Retina (tissue), 1 donor: Measurements from ENCODE around the gene GSTA4.
"Not testable (repeated sequence)": the region's sequence is repeated elsewhere in the genome, so short reads cannot be mapped to it uniquely, and the experiment has no call there.

Experiments
- DNase-seq: peaks from one replicate; pipeline ENCODE4 v3.0.0-alpha.2; 2016

Gene GSTA4

DNA sequence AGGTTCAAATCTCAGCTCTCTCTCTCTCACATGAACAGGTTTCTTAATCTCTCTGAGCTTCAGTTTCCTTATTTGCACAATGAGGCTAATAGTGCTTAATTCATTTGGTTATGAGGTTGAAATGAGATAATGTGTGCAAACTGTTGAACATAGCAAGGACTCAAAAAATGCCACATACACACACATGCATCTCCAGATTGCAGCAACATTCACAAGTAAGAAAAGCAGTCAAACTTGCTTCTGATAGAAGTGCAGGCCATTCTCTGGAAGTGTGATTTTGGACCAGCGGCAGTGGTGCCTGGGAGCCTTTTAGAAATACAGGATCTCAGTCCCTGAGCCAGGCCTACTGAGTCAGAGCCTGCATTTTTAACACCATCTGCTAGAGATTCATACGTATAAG, 25.7 kb downstream of the GSTA4 start:
- no peak for DNase-seq

DNA sequence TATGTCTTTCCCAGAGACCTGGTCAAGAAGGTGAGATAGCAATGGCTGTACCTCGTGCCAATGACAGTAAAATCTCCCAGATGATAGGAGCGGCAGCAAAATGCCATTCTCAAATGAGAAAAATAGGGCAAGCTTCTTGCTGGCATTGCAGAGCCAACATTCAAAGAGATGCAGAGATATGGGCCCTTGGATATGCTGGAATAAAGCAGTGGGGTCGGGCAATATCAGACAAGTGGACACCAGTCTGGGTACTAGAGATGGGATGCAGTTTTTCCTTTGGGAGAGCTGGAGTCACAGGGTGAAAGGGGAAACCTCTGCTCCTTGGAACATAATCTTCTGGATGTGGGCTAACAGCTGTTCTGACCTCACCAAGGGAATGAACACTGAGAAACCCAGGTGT, 29.0 kb downstream of the GSTA4 start:
- DNase-seq: no peak

DNA sequence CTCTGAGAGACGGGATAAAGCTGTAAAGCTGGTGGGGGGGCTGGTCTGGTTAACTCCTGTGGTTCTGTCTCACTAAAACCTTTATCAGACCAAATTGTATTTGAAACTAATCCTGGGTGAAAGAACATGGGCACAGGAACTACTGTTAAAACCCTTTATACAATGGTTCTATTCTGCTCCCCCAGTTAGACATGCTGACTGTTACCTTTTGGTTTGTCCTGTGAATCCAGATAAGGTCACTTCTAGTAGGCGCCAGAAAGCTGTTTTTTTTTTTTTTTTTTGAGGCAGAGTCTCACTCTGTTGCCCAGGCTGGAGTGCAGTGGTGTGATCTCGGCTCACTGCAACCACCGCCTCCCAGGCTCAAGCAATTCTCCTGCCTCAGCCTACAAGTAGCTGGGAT, 29.7 kb downstream of the GSTA4 start:
- DNase-seq: no peak

DNA sequence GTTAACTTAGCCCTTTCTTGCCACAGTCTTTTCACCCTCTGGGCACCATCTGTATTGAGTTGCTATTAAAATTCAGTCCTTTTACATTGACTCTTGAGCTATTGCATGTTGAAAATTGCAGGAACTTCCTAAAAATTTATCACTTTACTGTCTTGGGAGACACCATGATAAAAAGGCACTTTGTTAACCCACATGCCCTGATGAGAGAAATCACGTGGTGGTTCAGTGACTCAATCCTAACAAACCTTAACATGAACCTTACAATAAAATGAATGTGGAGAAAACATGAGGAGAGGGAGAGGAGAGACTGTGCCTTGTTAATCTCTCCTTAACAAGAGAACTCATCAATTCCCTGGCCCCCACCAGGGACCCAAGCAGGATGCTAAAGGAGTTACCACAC, 30.8 kb downstream of the GSTA4 start:
- no peak for DNase-seq

DNA sequence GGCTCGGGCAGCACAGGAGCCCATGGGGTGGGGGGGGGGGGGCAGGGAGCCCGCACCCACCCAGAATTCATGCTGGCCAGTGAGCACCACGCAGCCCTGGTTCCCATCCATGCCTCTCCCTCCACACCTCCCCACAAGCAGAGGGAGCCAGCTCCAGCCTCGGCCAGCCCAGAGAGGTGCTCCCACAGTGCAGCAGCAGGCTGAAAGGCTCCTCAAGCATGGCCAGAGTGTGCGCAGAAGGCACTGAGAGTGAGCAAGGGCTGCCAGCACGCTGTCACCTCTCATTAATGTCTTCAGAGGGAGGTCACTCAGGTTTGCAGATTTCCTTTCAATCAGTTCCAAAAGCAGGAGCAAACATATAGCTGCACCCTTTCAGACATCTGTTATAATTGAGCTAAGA, 32.4 kb downstream of the GSTA4 start:
- no peak for DNase-seq

DNA sequence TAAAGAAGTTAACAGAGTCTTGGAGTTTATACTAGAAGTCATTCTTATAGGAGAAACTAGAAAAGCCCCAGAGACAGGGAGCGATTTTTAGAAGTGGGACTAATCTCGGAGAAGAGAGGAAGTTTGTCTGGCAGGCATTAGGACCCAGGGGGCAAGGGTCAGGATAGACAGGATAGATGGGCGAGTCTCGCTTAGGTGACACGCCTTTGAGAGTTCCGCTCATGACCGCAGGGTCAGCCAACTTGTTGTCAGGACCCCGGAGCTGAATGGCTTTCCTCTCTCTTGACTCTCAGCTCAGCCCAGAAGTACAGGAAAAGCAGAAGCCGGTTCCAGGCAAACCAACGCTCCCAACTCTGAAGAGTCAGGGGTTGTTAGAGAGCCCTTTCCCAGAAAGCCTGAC, 34.1 kb downstream of the GSTA4 start:
- DNase-seq: not testable (repeated sequence)

DNA sequence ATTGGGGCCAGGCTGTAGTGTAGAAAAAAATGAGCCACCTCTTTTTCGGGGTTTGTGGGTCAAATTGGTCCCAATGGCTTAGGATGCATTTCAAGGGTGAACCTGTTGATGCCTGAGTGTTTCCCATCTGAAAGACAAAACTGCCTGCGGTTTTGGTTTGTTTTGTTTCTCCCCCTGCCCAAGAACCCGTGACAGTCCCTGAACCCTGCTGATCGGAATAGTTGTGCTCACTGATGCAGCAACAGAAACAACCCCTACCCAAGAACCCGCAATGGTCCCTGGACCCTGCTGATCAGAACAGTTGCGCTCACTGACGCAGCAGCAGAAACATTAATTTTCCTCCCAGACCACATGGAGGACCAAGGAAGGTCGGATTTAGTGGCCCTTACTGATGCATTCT, 34.9 kb downstream of the GSTA4 start:
- not testable (repeated sequence) for DNase-seq

DNA sequence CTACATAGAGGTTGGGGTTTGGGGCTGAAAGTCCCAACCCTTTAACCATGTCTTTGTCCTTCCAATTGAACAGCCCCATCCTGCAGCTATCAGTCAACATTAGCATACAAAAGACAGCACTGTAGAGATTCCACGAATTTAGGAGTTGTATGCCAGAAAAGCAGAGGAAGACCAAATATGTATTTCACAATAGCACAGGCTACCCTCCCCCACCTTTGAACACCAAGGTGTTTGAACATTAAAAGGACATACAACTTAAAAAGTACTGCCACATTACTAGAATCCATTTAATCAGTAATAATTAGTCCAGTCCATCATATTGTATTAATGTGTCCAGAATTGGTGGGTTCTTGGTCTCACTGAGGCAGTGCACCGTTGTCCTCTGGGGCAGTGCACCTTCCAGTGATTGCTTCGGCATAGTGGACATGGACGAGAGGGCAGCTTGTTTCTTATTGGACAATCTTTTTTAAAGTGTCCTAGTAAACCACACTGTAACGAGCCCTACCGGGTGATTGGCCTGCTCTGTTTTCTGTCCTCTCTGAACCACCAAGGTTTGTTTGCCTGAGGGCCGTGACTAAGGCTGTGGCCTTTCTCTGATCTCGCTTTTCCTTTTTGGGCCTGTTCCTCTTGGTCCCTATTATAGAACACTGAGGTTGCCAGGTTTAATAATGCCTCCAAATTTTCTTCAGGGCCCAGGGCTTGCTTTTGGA, 36.4 kb downstream of the GSTA4 start:
- DNase-seq: no peak

DNA sequence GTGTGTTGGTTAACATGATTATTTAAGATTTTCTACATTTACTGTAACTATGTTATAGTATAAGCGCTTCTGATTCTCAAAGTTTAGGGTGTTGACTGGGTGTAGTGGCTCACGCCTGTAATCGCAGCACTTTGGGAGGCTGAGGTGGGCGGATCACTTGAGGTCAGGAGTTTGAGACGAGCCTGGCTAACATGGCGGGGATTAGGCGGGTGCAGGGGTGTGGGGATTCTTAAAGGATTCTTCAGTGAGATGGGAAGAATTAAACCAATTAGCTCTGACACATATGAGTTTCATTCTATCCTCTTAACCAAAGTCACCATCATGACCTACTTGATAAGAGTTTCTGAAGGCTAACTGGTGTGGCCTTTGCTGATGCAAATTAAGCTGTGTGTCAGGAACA, 39.2 kb downstream of the GSTA4 start:
- no peak for DNase-seq

DNA sequence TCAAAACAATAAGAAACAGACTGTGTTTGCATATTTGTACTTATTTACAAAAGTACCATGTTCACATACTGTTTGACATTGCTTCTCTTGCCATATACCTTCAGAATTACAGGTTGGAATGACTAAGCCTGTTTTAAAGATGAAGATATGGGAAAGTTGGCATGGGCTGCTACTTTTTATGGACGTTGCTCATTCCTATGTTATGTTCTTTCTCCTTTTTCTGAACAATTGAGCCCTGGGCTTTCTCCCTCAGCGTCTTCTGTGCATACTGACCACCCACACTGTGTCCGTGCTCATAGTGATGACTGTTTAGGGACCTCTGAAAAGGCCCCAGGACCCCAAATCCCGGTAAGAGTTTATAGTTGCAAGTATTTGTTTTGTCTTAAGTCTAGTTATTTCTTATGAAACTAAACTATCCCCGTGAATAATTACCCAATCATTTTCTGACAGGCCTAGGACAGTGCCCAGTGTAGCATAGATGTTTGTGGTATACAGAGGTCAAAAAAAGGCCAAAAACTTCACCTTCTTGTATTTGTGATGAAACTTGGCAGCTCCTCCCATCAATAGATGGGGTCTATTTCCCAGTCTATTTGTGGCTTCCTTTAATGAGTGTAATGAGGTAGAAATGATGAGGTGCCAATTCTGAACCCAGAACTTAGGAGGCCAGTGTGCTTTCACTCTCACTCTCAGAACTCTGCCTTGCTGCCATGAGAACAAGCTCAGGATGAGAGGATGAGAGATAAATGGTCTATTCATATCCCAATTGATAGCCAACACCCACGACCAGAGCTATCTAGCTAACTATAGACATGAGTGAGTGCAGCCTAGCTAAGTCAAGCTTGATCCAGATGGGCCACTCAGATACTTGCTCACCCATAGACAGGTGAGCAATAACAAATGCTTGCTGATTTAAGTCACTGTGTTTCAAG, 40.9 kb downstream of the GSTA4 start:
- DNase-seq: no peak

DNA sequence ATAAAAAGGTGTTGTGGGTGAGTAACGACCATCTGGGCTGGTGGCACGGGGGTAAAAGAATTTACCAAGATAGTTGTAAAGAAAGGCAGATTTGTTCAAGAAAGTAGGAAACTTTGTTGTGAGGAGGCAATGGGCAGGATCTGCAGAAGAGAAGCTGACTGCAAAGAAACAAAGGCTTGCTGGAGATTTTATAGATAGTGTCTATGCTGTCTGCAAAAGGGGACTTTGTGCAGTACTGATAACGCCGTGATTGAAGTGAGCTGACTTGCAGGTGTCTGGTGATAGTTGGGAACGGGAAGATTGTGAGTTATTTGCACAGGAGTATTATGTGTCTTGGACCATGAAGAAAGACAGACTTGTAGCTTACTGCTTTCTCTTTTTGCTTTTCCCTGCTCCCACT, 48.8 kb downstream of the GSTA4 start:
- no peak for DNase-seq

DNA sequence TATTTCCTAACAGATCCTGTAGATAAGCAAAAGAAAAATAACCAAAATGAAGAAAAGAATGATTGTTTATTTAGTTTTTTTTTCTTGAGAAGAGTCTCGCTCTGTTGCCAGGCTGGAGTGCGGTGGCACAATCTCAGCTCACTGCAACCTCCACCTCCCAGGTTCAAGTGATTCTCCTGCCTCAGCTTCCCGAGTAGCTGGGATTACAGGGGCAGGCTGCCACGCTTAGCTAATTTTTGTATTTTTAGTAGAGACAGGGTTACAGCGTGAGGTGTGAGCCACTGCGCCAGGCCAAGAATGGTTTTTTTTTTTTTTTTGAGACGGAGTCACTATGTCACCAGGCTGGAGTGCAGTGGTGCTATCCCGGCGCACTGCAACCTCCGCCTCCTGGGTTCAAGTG, 52.3 kb downstream of the GSTA4 start:
- not testable (repeated sequence) for DNase-seq

DNA sequence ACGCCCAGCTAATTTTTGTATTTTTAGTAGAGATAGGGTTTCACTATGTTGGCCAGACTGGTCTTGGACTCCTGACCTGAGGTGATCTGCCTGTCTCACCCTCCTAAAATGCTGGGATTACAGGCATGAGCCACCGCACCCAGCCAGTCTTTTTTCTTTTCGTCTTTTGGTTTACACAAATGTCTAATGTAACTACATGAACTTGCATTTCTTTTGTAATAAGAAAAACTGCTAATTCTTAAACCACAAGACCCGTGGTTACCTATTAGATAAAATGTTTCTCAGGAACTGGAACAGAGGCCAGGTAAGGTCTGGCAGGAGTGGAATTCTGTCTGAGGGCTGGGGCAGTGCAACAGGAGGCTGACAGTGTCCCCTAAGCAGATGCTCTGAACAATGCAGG, 52.9 kb downstream of the GSTA4 start:
- DNase-seq: no peak

DNA sequence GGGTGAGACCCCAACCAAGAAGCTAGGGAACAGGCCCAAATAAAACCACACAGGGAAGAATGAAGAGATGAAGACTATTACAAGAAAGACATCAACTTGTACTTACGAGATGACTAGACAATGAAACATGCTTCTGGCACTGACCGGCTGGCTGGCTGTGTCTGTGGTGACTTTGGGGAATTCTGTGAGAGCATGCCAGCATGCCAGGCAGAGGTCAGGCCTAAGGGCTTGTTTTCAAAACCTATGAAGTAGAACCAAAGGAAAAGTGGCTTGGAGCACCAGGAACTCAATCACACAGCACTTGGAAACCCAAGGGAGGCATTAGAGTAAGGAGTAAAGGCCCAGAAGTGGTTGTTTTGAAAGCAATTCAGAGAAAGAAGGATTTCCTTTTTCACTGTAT, 57.2 kb downstream of the GSTA4 start:
- no peak for DNase-seq

DNA sequence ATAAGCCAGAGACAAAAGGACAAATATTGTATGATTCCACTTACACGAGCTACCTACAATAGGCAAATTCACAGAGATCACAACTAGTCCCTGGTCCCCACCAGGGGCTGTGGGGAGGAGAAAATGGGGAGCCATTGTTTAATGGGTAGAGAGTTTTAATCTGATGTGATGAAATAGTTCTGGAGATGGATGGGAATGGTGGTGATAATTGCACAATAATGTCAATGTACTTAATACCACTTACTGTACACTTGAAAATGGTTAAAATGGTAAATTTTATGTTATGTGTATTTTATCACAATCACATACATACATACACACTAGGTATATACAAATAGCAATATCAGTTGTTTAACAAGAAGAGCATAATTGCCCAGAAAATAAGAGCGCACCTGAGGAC, 61.3 kb downstream of the GSTA4 start:
- DNase-seq: no peak

DNA sequence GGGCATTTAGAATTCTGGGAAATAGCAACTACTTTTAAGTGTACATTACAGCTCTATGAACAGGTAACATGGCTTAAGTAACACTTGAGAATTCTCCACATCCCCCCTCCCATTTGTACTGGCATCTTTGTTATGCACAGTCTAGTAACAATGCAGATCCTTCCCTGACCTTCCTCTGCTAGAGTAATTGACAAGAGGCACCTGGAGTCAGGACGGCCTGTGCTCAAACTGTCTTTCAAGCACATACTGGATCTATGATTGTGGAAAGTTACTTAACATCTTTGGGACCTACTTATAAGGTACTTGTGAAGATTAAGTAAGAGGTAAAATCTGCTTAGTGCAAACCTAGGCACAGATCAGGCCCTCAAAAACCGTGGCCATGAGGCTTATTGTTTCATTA, 63.7 kb downstream of the GSTA4 start:
- no peak for DNase-seq

DNA sequence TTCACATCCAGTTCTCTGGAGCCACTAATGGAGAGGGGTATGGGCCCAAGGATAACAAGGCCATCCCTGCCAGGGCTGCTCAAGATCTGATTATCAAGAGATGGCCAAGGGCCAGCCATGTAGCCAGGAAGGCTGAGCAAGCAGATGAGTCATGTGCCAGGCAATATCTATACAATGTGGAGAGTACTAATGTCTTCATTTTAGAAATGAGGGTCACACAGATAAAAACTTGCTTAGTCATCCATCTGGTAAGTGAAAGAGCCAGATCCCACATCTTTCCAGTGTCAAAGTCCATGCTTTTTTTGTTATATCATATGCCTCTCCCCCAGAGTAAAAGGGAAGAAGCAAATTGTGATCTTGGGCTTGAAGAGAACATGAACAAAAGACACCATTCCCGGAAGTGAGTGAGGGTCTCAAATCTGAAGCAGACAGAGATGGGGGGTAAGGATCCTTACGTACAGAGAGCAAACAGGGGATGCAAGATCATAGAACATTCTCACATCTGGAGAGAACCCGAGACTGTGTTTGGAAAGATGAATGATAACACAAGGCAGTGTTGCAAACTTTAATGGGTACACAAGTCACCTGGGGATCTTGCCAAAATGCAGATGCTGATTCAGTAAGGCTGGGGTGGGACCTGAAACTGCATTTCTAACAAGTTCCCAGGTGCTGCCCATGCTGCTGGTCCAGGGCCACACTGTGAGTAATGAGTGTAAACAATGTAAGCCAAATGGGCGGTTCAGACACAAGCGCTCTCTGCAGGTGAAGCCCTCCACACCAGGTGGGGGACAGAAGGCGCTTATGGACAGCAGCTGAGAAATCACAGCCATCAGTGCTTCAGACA, 65.5 kb downstream of the GSTA4 start:
- no peak for DNase-seq
